Endodermal cell (in vitro differentiated cells): ENCODE data around the gene SGPP2. TPM values are rescaled to one million over a fixed set of nuclear protein-coding genes. Genes with fewer than 3 reads are reported as not detected.

Source experiments
- DNase-seq: peaks from one replicate; pipeline ENCODE4 v3.0.0-alpha.2; 2017
- H3K27ac ChIP-seq: 2 replicates; pipeline ENCODE4 v1.5.1; 2013; ENCODE audit warnings: mild to moderate bottlenecking, low read depth, low read length, moderate library complexity
- H3K27me3 ChIP-seq: 2 replicates; pipeline ENCODE4 v1.6.1; 2013; ENCODE audit warnings: mild to moderate bottlenecking, low read length, moderate library complexity; ENCODE audit not compliant: insufficient read depth, control insufficient read depth, poor library complexity, severe bottlenecking
- H3K36me3 ChIP-seq: 2 replicates; pipeline ENCODE4 v1.7.0; 2013; ENCODE audit warnings: mild to moderate bottlenecking, low read length, moderate library complexity; ENCODE audit not compliant: control insufficient read depth, insufficient read depth
- H3K4me1 ChIP-seq: one replicate; pipeline ENCODE4 v1.7.0; 2013; ENCODE audit warnings: low read length; ENCODE audit not compliant: control insufficient read depth, insufficient read depth
- H3K4me3 ChIP-seq: 2 replicates; pipeline ENCODE4 v1.5.1; 2013; ENCODE audit warnings: mild to moderate bottlenecking, low read length, moderate library complexity
- H3K9ac ChIP-seq: 2 replicates; pipeline ENCODE4 v1.6.1; 2013; ENCODE audit warnings: mild to moderate bottlenecking, low read length, moderate library complexity; ENCODE audit not compliant: poor library complexity, severe bottlenecking; ENCODE audit errors: extremely low read depth
- H3K9me3 ChIP-seq: 2 replicates; pipeline ENCODE4 v1.6.1; 2013; ENCODE audit warnings: mild to moderate bottlenecking, low read length, moderate library complexity; ENCODE audit not compliant: control insufficient read depth
- H3K27ac Mint-ChIP-seq: 2 replicates; pipeline ENCODE4 v1.8.0; 2020; ENCODE audit warnings: mixed read lengths
- H3K27me3 Mint-ChIP-seq: 2 replicates; pipeline ENCODE4 v1.8.0; 2021; ENCODE audit warnings: mild to moderate bottlenecking, mixed read lengths; ENCODE audit not compliant: insufficient read depth
- H3K36me3 Mint-ChIP-seq: 2 replicates; pipeline ENCODE4 v1.8.0; 2020; ENCODE audit warnings: low read depth, mixed read lengths
- H3K4me1 Mint-ChIP-seq: 2 replicates; pipeline ENCODE4 v1.8.0; 2020; ENCODE audit warnings: mixed read lengths
- H3K4me3 Mint-ChIP-seq: 2 replicates; pipeline ENCODE4 v1.8.0; 2020; ENCODE audit warnings: mild to moderate bottlenecking, moderate library complexity, mixed read lengths
- H3K9me3 Mint-ChIP-seq: 2 replicates; pipeline ENCODE4 v1.8.0; 2020; ENCODE audit warnings: mild to moderate bottlenecking, mixed read lengths
- WGBS, 2 experiments: methylation state at CpG; one replicate each; pipeline versions ENCODE4 v1.1.5 to v1.1.7; 2013; ENCODE audit warnings: missing lambda C conversion rate in 2 of 2, mixed read lengths in 1 of 2; ENCODE audit not compliant: insufficient coverage in 1 of 2, insufficient read length in 1 of 2; 5-methylcytosine and 5-hydroxymethylcytosine counted together
- total RNA-seq, 2 donors: library from RNA; stranded (reverse); fragmentation: NEBNext Ultra II Directional in 1 of 2; extraction: Animal tissue kit (Norgen Biotek cat#: 25700) in 1 of 2; gene quantifications; 2 replicates in 1 of 2; 3 replicates in 1 of 2; pipeline ENCODE4 v1.2.1, GENCODE V29; 2021
- TF ChIP-seq, protein P1 (sequence below): fragments of 200-600 bp; sonication (generic); conservative IDR thresholded peaks from 2 replicates; pipeline ENCODE4 v1.5.0; 2021; ENCODE audit warnings: antibody characterized with exemption, mild to moderate bottlenecking

Gene SGPP2
- total RNA-seq, 2 donors from 2014 or later = not detected

DNA sequence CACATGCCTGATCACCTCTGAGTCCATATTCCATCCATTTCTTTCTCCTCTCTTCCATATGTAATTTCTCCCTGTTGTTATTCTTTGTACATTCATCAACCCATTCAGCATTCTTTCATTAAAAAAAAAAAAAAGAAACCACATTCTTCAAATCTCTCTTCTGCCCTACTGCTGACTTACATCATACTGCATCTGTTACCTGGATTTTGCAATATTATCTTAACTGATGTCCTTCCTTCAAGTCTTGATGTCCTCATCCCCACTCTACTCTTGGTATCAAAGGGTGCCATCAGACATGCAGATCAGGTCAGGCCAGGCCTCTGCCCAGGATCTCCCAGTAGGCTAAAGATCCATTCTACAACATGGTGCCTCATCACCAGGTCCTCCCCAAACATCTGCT lies 90.6 kb downstream of the SGPP2 start:
- Mint-ChIP-seq H3K27ac (no peak overlapping the region), H3K36me3 (no peaks in the 10 kb centered on the region), H3K4me1 (peaks cover 6% of the 10 kb centered on the region), H3K4me3 (no peak overlapping the region), H3K9me3 (peaks cover 9% of the 10 kb centered on the region), H3K27me3 (peaks cover 23% of the 10 kb centered on the region)
- TF ChIP-seq, protein P1, sequence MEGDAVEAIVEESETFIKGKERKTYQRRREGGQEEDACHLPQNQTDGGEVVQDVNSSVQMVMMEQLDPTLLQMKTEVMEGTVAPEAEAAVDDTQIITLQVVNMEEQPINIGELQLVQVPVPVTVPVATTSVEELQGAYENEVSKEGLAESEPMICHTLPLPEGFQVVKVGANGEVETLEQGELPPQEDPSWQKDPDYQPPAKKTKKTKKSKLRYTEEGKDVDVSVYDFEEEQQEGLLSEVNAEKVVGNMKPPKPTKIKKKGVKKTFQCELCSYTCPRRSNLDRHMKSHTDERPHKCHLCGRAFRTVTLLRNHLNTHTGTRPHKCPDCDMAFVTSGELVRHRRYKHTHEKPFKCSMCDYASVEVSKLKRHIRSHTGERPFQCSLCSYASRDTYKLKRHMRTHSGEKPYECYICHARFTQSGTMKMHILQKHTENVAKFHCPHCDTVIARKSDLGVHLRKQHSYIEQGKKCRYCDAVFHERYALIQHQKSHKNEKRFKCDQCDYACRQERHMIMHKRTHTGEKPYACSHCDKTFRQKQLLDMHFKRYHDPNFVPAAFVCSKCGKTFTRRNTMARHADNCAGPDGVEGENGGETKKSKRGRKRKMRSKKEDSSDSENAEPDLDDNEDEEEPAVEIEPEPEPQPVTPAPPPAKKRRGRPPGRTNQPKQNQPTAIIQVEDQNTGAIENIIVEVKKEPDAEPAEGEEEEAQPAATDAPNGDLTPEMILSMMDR = no peak
- Histone ChIP-seq H3K27ac (no peak overlapping the region), H3K4me1 (peaks cover 5% of the 10 kb centered on the region), H3K9ac (no peak overlapping the region), H3K4me3 (no peak overlapping the region), H3K9me3 (no peaks in the 10 kb centered on the region), H3K27me3 (peaks cover 7% of the 10 kb centered on the region), H3K36me3 (no peaks in the 10 kb centered on the region)
- DNase-seq = no peak

DNA sequence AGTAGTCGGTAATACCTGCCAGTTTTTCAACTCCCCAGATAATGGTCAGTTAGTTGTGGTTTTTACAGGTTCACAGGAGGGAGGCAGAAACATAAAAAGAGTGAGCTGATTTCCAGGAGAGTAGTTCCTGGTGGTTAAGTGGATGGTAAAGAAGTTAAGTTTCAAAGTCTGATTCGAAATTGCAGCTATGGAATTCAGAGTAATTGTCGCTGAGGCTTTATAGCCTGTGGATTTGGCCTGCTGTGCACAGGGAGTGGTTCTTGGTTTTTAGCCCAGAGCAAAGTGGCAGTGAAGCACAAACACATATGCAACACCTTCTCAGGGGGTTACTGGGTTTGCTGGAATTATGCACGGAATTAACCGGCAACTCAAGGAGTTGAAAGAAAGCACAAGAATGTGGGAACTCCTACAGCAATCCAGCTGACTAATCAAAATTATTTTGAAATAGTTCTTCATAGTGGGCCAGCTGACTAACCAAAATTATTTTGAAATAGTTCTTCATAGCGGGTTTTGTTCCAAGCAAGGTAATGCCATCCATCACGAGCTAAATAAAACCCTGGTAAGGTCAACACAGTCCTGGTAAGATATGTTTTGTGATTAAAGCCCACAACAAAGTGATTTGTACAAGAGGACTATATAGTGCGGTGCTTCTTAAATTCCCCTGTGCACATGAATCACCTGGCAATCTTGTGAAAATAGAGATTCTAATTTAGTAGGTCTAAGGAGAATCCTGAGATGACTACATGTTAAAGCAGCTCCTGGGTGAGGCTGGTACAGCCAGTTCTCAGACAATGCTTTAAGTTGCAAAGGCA lies 94.4 kb downstream of the SGPP2 start:
- peaks cover 1% of the 10 kb centered on the region for H3K9me3 Mint-ChIP-seq
- Histone ChIP-seq H3K9me3 (no peaks in the 10 kb centered on the region), H3K27me3 (no peaks in the 10 kb centered on the region), H3K36me3 (no peaks in the 10 kb centered on the region), H3K4me3 (no peak overlapping the region), H3K27ac (no peak overlapping the region), H3K4me1 (peaks cover 5% of the 10 kb centered on the region), H3K9ac (no peak overlapping the region)
- peaks cover 33% of the 10 kb centered on the region for H3K27me3 Mint-ChIP-seq
- H3K4me3 Mint-ChIP-seq = no peak overlapping the region
- H3K27ac Mint-ChIP-seq = no peak overlapping the region
- no peaks in the 10 kb centered on the region for H3K36me3 Mint-ChIP-seq
- H3K4me1 Mint-ChIP-seq = peaks cover 6% of the 10 kb centered on the region
- DNase-seq = peak; percentile 65
- 42 to 46% methylated on average over 7 to 8 of the region's 8 CpGs for WGBS, 2 experiments
- TF ChIP-seq, protein P1 = no peak

DNA sequence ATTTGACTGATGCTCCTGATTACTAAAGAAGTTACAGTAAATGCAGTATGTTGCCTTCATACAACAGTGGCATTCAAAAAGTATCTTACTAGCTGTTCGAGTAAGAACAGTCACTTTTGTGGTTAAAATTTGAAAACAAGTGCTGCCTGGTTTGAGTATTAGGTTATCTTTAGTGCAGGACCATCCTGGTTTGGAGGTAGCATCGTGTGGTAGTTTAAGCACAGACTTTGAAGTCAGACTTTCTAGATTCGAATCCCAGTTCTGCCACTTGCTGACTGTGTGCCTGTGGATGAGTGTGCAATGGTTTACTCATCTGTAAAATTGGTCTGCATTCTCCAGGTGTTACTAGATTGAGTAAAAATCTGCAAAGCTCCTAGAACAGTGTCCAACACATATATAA lies 96.8 kb downstream of the SGPP2 start:
- no peak overlapping the region for H3K4me3 Mint-ChIP-seq
- WGBS, 2 experiments = 88 to 100% methylated on average over 3 of the region's 3 CpGs
- peaks cover 28% of the 10 kb centered on the region for H3K27me3 Mint-ChIP-seq
- Histone ChIP-seq H3K4me1 (peaks cover 5% of the 10 kb centered on the region), H3K27ac (no peak overlapping the region), H3K9me3 (no peaks in the 10 kb centered on the region), H3K4me3 (no peak overlapping the region), H3K9ac (no peak overlapping the region), H3K27me3 (no peaks in the 10 kb centered on the region), H3K36me3 (no peaks in the 10 kb centered on the region)
- no peak for DNase-seq
- peaks cover 3% of the 10 kb centered on the region for H3K9me3 Mint-ChIP-seq
- no peak overlapping the region for H3K27ac Mint-ChIP-seq
- H3K36me3 Mint-ChIP-seq = no peaks in the 10 kb centered on the region
- H3K4me1 Mint-ChIP-seq = peaks cover 6% of the 10 kb centered on the region
- TF ChIP-seq, protein P1 = no peak
